ENCODE results near the gene PCSK5.
"Not testable (repeated sequence)": the region's sequence is repeated elsewhere in the genome, so short reads cannot be mapped to it uniquely, and the experiment has no call there.

PCSK5 gene

DNA sequence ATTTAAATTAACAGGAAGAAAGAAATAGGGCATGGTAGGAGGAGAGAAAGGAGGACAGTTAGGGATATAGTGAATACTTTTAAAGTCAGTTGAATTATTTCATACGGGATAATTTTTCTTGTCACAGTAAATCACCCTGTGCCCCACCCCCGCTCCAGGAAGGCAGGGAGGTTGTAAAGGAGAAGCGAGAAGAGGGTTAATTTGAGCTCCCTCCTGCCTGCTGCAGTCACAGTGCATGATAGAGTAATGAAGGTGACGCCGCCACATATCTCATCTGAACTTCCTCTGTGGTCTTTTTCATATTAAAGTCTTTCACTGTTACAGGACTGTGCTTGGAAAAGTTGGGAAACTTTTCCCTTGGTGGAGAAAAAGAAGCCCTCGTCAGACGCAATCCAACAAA lies 896 bp upstream of the PCSK5 start:
- no peak for FAIRE-seq
- no peak for DNase-seq (ENCODE audit: insufficient read length, low spot score)

DNA sequence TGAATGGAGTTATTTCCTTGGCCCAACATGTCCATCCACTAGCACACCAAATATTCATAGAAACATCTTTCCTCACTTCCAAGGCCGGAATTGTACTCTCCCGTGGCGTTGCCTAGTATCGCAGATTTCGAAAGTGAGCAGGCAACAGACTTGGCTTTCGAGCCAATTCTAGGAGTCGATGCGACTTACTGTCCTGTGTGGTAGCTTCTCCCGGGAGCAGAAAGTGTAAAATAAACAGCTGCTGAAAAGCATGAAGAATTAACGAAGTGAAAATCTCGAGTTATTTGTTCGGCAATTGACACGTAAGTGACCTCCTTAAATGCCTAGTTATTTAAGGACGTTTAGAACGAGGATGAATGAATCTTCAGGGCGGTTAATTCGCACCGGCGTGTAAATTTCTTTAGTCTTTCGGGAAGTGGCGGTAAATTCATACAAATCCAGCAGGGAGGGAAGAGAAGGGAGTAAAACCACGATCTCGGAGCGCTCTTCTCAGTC lies 449 bp upstream of the PCSK5 start:
- DNase-seq (ENCODE audit: insufficient read length, low spot score) = no peak

DNA sequence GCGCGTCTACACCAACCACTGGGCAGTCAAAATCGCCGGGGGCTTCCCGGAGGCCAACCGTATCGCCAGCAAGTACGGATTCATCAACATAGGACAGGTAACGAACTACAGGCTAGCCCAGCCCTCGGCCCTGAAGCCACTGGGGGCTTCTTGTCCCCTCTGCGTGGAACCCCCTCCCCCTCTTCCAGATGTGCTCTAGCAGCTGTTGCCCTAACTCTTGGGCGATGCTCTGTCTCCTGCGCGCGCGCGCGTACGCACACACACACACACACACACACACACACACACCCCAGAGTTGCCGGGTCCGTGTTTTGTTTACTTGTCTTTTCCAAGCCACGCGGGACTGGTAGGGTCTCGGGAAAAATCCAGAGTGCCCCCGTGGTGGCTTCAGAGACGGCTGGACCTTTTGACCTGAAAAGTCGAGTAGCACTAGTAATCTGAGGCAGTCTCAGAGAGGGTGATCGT lies 836 bp downstream of the PCSK5 start:
- no peak for DNase-seq (ENCODE audit: insufficient read length, low spot score)

More for the DNA sequence above, 449 bp upstream of the PCSK5 start:
- no peak for FAIRE-seq

DNA sequence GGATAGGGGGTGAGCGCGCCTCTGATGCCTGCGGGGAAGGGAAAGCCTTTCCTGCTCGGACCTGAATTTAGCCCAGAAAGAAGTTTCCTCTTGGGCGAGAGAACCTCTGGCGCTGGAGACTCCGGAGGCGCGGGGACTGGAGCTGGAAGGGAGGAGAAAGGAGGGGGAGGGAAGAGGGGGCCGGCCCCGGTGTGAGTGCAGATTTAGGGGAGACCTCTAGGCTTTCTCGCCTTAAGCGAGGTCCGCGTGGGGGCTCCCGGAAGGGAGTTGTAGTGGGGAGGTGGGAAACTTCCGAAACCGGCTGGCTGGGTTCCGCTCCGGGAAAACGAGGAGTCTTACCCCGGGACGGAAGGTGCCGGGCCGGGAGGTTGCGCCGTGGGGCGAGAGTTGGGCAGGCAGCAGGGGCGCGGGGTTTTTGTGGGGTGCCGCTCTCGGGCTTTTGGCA lies 1.3 kb downstream of the PCSK5 start:
- DNase-seq (ENCODE audit: insufficient read length, low spot score) = no peak
- no peak for FAIRE-seq

More for the DNA sequence above, 836 bp downstream of the PCSK5 start:
- no peak for FAIRE-seq

DNA sequence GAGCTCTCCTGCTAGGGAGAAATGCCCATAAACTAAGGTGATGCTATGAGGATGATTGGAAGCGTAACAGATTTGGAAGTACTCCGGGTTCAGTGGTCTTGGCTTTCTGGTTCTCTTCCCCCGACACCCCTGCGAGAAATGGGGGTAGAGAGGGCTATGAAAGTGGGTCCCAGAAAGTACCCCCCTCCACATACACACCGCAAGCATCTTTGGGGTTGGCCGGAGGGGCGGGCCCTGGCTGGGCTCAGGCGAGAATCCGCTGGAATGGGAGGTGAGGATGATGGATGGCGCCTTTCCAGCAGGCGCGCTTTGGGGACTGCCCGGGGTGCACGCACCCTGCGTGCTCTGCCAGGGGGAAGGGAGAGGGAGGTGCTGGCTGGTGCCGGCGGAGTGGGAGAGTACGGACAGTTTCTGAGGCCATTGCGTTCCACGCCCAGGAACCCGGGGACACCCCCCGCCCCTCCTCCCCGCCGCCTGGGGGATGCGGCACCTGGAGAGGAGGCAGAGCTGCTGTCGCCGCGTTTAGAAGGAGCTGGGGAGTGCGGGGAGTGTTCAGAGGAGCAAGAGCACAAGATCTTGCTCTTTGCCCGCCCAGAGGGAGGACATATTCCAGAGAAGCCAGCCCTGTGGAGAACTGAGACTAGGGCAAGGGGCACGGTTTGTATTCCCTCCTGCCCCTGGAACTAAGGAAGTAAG lies 1.9 kb downstream of the PCSK5 start:
- DNase-seq (ENCODE audit: insufficient read length, low spot score) (no peak), FAIRE-seq (no peak)

DNA sequence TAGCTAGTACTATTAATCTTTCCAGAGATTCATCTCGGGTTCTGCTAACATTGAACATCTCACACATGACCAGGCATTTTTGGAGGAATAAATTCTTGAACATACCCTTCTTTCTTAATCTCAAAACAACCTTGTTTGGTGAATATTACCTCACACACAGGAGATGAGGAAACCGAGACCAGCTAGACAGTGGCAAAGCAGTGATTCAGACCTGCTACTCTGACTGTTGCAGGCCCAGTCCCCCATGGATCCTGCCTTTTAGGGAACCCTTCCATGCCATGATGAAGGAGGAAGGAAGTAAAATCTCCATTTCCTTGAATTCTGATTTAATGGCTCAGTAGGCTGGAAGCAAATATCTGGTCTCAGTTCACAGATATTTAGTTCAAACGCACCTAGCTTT lies 2.6 kb downstream of the PCSK5 start:
- no peak for FAIRE-seq
- DNase-seq (ENCODE audit: insufficient read length, low spot score) = no peak

DNA sequence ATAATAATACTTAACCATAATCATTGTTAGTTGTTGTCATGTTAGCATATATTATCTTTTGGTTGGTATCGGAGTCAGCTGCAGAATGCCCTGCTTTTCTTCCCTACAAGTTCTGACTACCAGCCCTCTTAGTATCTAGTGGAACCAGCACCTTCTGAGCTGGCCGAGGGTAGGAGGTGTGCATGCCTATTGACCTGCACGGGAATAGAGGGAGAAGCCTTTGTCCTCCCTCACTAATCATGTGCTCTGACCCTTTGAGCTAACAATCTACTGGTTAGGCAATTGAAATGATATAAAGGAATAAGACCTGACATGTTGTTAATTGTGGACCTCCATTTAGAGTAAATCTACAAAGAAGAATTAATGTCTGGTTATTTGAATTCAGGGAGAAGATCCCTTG lies 4.1 kb downstream of the PCSK5 start:
- FAIRE-seq = no peak
- DNase-seq (ENCODE audit: insufficient read length, low spot score) = no peak

DNA sequence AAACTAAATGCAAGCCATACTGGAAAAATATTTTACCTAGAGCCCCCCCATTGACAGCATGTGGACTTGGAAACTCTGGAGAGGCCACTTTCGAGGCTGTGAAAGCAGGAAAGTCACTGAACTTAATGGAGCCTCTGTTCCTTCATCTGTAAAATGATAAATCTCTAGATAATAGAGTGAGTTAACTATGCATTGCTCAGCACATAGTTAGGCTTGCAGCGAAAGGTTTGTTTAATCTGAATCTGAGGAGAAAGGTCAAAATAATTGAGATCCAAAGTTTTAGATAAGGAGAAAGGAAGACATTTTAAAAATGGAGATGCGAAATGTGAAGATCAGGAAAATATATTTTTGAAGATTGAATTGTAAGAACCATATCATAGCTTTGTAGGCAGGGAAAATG lies 4.6 kb downstream of the PCSK5 start:
- no peak for DNase-seq (ENCODE audit: insufficient read length, low spot score)
- no peak for FAIRE-seq

DNA sequence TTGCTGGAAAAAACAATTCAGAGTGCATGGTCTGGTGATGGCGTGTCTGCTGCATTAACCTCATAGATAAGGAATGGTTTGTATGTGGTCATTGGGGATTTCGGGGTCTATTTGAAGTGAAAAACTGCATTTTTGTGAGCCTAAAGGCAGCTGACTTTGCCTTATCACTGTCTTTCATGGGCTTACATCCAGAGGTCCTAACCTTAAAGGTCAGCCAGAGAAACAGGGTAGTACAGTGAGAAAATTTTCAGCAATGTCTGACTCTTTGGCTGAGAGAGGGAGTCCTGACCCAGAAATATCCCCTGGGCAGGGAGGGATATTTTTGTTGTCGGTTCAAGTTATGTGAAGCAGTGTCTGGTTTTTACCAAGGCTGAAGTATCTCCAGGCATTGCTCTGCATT lies 5.7 kb downstream of the PCSK5 start:
- DNase-seq (ENCODE audit: insufficient read length, low spot score) (no peak), FAIRE-seq (no peak)

DNA sequence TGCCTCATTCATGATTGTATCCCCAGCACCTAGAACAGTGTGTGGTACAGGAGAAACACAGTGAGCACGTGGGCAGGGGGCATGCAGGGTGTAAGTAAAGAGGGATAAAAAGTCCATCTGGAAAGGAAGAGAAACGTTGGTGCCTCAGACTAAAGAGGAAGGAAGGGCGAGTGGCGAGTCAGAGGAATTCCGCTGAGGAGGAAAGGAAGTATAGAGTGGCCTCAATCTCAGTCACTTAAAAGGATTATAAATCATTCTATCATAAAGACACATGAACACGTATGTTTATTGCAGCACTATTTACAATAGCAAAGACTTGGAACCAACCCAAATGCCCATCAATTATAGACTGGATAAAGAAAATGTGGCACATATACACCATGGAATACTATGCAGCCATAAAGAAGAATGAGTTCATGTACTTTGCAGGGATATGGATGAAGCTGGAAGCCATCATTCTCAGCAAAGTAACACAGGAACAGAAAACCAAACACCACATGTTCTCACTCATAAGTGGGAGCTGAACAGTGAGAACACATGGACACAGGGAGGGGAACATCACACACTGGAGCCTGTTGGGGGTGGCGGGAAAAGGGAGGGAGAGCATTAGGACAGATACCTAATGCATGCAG lies 10.5 kb downstream of the PCSK5 start:
- FAIRE-seq; DNase-seq (ENCODE audit: insufficient read length, low spot score): not testable (repeated sequence)

DNA sequence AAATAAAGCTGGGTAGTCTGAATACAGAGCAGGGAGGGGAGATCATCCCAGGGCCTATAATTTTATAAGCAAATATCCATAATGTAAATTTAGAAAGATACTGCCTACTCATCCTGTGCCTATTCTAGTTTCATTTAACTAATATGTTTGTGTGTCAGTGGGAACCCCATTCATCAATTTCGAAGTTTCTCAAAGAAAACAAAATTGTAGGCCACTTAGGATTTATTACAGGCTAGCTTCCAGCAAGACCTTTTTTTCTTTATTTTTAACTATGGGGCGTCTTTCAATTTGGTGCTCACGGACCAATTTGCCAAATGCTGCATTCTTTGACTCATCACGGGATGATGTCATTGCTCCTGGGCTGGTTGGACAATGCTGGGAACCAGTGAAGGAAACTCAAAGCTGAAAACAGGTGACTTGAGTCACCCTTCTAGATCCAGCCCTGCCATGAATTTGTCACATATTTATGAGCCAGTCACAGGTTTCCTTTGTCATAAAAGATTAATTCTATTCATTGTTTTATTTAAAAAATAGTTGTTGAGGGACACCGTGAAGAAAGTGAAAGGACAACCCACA lies 13.4 kb downstream of the PCSK5 start:
- no peak for DNase-seq (ENCODE audit: insufficient read length, low spot score)
- FAIRE-seq = no peak

DNA sequence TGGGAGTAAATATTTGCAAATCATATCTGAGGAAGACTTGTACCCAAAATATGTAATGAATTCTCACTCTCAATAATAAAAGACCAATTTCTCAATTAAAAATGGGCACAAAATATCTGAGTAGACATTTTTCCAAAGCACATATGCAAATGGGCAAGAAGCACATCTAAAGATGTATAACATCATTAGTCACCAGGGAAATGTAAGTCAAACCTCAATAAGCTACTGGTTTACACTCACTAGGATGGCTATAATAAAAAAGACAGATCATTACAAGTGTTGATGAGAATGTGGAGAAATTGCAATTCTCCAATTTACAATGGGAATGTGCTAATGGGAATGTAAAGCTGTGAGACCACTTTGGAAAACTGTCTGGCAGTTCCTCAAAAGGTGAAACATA lies 13.9 kb downstream of the PCSK5 start:
- FAIRE-seq = no peak
- DNase-seq (ENCODE audit: insufficient read length, low spot score) = no peak

DNA sequence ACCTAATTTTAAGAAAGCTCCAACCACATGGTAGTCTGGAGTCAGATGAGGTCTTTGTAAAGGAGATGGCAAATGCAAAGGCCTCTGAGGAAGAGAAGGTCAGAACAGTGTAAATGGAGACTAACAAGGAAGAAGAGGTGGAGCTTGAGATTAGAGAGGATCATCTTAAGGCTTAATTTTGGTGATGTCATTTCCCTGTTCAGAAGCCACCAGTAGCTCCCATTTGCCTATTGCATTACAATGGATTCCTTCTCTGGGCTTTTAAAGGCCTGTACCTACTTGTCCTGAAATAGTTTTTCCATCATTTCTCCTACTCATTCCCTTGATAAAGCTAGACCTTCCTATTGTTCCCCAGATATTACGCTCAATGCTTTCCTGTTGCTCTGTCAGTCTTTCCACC lies 16.1 kb downstream of the PCSK5 start:
- no peak for FAIRE-seq

DNA sequence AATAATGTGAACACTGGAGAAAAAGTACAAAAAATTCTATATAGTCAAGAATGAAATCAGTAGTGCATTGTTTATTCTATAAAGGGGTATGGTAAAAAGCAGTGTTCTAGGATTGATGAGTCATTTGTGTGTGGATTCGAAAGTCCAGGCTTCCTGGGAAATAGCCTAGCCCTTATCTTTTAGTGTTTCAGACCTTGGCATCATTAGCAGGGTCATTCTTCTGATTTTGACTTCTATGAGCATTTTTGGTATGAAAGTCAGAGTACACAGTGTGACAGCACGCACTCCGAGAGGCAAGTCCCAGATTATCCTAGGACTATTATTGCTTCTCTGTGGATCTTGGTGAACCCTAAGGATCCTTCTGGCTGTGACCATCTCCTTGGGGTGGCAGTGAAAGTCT lies 16.9 kb downstream of the PCSK5 start:
- FAIRE-seq (no peak), DNase-seq (ENCODE audit: insufficient read length, low spot score) (no peak)

More for the DNA sequence above, 16.1 kb downstream of the PCSK5 start:
- DNase-seq (ENCODE audit: insufficient read length, low spot score) = no peak

DNA sequence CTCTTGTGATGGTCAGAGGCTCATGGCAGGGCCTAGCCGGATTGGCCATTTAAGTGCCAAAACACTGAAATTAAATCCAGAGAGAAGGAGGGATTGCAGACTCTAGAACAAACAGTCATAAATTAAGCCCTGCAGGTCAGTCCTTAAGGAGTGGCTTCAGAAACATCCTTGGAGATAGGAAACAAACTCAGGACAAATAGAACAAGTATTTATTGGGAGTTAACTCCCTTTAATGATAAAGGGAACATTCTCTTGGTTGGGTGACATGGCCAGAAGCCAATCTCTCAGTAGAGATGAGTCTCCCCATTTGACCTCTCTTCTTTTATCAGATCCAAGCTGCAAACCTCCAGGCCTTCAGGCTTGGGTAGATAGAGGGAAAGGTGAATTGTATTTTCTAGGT lies 17.4 kb downstream of the PCSK5 start:
- no peak for DNase-seq (ENCODE audit: insufficient read length, low spot score)
- FAIRE-seq = no peak

DNA sequence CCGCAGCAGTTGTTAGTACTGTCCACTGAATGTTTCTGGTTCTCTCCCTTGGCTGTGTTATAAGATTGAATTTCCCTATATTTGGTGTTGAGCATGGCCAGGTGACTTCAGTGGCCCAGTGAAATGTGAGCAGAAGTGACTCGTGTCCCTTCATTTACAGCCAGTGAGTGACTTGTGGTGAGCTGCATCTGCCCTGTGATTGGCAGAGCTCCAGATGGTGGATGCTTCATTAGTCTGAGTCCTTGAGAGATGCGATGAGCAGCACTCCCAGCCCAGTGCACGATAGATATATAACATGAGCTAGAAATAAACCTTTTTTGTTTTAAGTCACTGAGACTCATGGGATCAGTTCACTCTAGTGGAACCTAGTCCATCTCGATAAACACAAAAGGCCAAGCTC lies 19.3 kb downstream of the PCSK5 start:
- FAIRE-seq (no peak), DNase-seq (ENCODE audit: insufficient read length, low spot score) (no peak)

DNA sequence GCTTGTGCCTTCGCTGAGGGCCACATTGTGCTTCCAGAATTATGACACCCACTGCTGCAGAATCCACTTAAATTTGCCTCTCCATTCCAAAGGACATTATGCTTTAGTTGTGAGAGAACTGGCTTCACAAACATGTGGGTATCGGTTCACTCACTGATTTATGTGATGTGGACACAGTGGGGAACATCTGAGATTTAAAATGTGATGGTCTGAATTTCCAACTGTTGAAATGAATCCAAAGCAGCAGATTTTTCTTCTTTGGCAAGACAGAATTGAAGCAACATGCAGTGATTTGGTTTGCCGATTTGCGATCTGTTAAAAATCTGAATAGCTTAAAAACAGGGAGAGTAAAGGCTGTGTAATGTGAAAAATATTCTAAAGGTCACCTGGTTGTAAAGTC lies 20.3 kb downstream of the PCSK5 start:
- FAIRE-seq (no peak), DNase-seq (ENCODE audit: insufficient read length, low spot score) (no peak)

DNA sequence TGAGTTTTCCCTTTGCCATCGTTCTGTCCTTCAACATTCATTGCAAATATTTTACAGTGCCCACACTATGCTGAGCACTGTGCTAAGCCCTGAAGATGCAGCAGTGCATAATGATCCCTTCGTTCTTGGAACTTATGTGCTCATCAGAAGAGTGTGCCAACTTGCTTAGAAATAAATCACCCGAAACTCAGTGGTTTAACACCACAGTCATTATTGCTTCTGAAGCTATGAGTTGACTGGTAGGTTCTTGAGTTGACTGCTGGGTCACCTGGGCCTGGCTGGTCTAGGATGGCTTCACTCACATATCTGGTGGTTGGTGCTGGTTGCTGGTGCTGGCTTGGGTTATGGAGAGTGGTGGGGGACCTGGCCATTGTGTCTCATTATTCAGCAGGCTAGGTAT lies 20.9 kb downstream of the PCSK5 start:
- no peak for FAIRE-seq
- no peak for DNase-seq (ENCODE audit: insufficient read length, low spot score)

DNA sequence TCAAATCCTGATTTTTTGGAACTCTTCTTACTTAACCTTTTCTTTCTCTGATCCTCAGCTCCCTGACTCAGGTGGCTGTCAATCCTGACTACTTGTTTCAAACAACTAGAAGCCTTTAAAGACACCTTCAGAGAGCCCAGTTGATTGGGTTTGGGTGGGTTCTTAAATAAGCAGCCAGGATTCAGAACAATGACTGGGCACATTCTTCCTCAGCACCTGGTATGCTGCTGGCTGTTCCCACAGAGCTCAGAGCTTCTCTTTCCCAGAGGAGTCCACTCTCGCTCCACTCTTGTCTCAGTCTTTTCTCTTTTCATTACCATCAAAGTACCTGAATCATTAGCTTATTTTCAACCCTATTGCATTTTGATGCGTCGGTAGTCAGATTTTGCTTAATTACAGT lies 22.5 kb downstream of the PCSK5 start:
- FAIRE-seq = no peak
- DNase-seq (ENCODE audit: insufficient read length, low spot score) = no peak

DNA sequence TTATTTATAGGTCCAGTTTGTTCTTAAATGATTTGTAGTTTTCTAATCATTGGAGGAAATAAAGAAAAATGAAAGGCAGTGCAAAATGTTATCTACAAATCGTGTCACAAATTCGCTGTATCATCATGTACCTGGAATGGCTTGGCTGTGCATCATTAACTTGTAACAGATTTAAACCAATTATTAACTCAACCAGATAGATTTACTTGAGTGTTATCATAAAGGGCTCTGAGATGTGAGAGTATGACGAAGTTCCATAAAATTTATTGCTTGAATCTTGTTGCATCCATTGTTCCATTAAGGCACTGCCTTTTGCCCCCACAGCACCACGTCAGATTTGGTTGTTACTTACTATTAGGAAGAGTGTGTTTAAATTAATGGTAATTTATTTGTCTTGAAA lies 23.5 kb downstream of the PCSK5 start:
- FAIRE-seq = no peak
- DNase-seq (ENCODE audit: insufficient read length, low spot score) = no peak

DNA sequence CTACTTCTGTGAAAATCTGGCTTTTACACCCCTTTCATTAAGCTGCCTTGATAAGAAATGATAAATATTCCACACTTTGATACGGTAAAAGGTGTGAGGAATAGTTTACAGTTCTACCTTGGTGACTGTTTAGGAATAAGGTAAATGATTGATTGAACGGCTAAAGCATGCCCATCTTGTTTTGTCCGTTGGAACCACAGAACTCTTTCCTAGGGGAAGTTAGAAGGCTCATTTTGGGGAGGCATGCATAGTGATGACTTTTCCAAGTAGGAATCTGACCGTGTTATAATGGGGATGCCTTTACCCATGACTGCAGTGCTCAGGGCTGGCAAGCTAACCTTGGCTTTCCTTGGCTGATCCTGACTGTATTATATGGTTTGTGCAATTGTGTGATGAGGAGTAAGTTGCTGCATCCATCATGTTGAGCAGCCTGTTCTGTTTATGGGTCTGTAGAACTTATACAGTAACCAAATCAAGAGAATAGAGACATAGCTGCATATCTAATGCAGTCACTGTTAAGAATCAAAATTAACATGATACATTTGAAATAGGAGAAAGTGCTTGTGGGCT lies 24.5 kb downstream of the PCSK5 start:
- FAIRE-seq (no peak), DNase-seq (ENCODE audit: insufficient read length, low spot score) (no peak)

DNA sequence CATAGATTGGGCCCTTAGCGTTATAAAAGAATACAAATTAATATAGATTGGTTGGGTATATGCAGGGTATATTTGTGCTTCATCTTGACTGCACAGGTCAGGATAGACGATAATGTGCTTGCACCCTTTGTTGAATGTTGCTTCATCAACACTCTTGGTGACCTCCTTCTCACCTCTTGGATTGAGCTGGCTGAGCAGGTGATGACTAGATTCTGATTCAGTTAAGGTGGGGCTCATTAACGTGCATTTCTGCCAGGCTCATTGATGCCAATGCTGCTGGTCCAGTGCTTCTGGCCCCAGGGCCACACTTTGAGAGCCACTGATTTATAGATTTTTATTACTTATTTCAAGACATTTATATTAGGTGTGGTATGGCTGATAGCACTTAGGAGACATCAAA lies 27.7 kb downstream of the PCSK5 start:
- DNase-seq (ENCODE audit: insufficient read length, low spot score) = no peak
- FAIRE-seq = no peak

Measured in GM19239 (cell line).